ENCODE results near the gene SPAG17.

SPAG17 gene

GRCh38 chr1:118039170-118039569, 145.9 kb downstream of the SPAG17 start:
- ATAC-seq: no peak
- TF ChIP-seq POU6F1 (CRISPR knock-in tag; IDR thresholded peaks at IDR 0.05; ENCODE audit: borderline replicate concordance, low read depth) (no peak), ZNF8 (CRISPR knock-in tag; IDR thresholded peaks at IDR 0.05) (no peak), RARB (CRISPR knock-in tag; IDR thresholded peaks at IDR 0.05) (no peak), ZFP30 (CRISPR knock-in tag; IDR thresholded peaks at IDR 0.05) (no peak), ESRRG (CRISPR knock-in tag; IDR thresholded peaks at IDR 0.05) (no peak), CREB5 (CRISPR knock-in tag; IDR thresholded peaks at IDR 0.05; ENCODE audit: low read depth) (no peak), TOX (CRISPR knock-in tag; IDR thresholded peaks at IDR 0.05; ENCODE audit: borderline replicate concordance) (no peak), ZNF565 (CRISPR knock-in tag; conservative IDR thresholded peaks at IDR 0.05; ENCODE audit: low read depth) (no peak), ISL1 (CRISPR knock-in tag; IDR thresholded peaks at IDR 0.05) (no peak), TCF4 (CRISPR knock-in tag; IDR thresholded peaks at IDR 0.05; ENCODE audit: borderline replicate concordance) (no peak)

DNA sequence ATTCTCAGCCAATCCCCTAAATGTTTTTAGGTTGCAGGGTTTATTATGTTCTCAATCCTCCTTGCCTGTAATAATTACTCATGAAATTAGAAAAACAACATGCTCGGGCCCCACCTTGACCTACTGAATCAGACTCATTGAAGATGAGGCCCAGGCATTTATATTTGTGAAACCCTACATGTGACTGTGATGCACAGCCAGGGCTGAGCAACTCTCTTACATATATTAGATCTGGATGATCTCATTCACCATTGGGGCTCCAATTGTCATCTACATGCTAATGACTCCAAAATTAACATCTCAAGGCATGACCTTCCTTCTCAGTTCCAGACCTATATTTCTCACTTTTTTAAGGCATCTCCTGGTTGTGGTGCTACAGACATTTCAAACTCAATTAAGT, 152.1 kb downstream of the SPAG17 start:
- ATAC-seq: no peak
- TF ChIP-seq SNAI2 (CRISPR knock-in tag; IDR thresholded peaks at IDR 0.05) (no peak), POU6F1 (CRISPR knock-in tag; IDR thresholded peaks at IDR 0.05; ENCODE audit: borderline replicate concordance, low read depth) (no peak), ZFP30 (CRISPR knock-in tag; IDR thresholded peaks at IDR 0.05) (no peak), ZFP3 (CRISPR knock-in tag; IDR thresholded peaks at IDR 0.05) (no peak), BACH2 (CRISPR knock-in tag; IDR thresholded peaks at IDR 0.05; ENCODE audit: borderline replicate concordance) (no peak), ISL1 (CRISPR knock-in tag; IDR thresholded peaks at IDR 0.05) (no peak), CSRNP3 (CRISPR knock-in tag; IDR thresholded peaks at IDR 0.05) (no peak), GLIS3 (CRISPR knock-in tag; IDR thresholded peaks at IDR 0.05) (no peak), ZNF8 (CRISPR knock-in tag; IDR thresholded peaks at IDR 0.05) (no peak), ZC3H10 (CRISPR knock-in tag; IDR thresholded peaks at IDR 0.05) (no peak)

GRCh38 chr1:118028267-118028666, 156.8 kb downstream of the SPAG17 start:
- ATAC-seq: no peak
- TF ChIP-seq ZNF70 (CRISPR knock-in tag; IDR thresholded peaks at IDR 0.05) (no peak), RARB (CRISPR knock-in tag; IDR thresholded peaks at IDR 0.05) (no peak), PATZ1 (CRISPR knock-in tag; IDR thresholded peaks at IDR 0.05; ENCODE audit: borderline replicate concordance) (no peak), ISL1 (CRISPR knock-in tag; IDR thresholded peaks at IDR 0.05) (no peak), PPARA (CRISPR knock-in tag; IDR thresholded peaks at IDR 0.05; ENCODE audit: borderline replicate concordance) (no peak), SNAI2 (CRISPR knock-in tag; IDR thresholded peaks at IDR 0.05) (no peak), BACH2 (CRISPR knock-in tag; IDR thresholded peaks at IDR 0.05; ENCODE audit: borderline replicate concordance) (no peak)

DNA sequence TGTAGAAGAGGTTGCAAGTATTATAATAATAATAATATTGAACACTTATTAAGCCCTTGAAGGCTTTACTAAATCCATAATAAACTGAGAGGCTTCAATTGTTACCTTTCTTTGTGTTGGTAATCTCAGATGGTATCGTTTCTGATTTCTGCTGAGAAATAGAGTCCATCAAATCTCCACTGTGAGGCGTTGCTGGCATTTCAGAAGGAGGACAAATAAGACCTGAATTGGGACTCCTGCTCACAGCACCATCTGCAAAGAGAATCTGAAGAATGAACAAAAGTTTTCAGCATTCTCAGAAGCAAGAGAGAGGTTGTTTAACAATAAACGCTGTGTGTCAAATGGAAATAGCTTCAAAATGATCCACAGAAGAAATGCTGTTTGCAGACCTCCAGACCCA, 161.8 kb downstream of the SPAG17 start:
- ATAC-seq: no peak
- TF ChIP-seq PATZ1 (CRISPR knock-in tag; IDR thresholded peaks at IDR 0.05; ENCODE audit: borderline replicate concordance): no peak
- TF ChIP-seq OSR1 (CRISPR knock-in tag; IDR thresholded peaks at IDR 0.05): no peak
- TF ChIP-seq RARB (CRISPR knock-in tag; IDR thresholded peaks at IDR 0.05): no peak

All from SK-N-SH treated with all-trans-retinoic acid at 6 μM for 48 hours (cell line).